Dedifferentiated amniotic fluid mesenchymal stem cell (primary cell): ENCODE measurements around the gene SLC17A5.
A peak's percentile ranks its signal among the peaks of the same experiment; 100 is the strongest.
"Not testable (repeated sequence)": the region's sequence is repeated elsewhere in the genome, so short reads cannot be mapped to it uniquely, and the experiment has no call there.

Source experiments
- DNase-seq: peaks from one replicate; pipeline ENCODE4 v3.0.0-alpha.2; 2016; ENCODE audit errors: extremely low spot score

SLC17A5 gene

GRCh38 chr6:73665686-73666319 lies 12.0 kb upstream of the SLC17A5 start:
- DNase-seq = no peak

- no peak for DNase-seq
These were observed 10.9 kb upstream of the SLC17A5 start for GRCh38 chr6:73664701-73665100.

- DNase-seq = no peak
These were observed 3.4 kb upstream of the SLC17A5 start for GRCh38 chr6:73657201-73657600.

- no peak for DNase-seq
These were observed 2.8 kb upstream of the SLC17A5 start for GRCh38 chr6:73656531-73657145.

DNA sequence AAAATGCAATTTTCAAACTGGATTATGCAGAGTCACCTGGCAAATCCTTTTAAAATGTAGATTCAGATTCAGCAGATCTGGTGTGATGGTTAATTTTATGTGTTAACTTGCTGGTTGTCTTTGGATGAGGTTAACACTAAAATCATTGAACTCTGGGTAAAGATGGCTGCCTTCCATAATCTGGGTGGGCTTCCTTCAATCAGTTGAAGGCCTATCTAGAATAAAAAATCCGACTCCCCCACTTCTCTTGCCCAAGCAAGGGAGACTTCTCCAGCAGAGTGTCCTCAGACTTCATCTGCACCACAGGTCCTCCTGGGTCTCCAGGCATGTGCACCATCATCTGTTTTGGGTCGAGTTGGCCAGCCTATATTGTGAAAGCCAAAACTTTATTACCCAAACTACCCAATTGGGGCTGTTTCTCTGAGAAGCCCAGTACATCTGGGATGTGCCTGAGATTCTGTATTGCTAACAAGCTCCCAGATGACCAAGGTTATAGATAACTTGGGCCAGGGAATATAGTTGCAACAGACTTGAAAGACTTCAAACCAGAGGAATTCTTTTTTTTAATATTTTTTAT lies 1.6 kb upstream of the SLC17A5 start:
- no peak for DNase-seq

- DNase-seq = peak; percentile 52
These were observed 888 bp downstream of the SLC17A5 start for GRCh38 chr6:73652637-73653570.

GRCh38 chr6:73649783-73650182 lies 4.0 kb downstream of the SLC17A5 start:
- DNase-seq = no peak

- no peak for DNase-seq
These were observed 5.6 kb downstream of the SLC17A5 start for GRCh38 chr6:73648166-73648565.

GRCh38 chr6:73644941-73645591 lies 8.7 kb downstream of the SLC17A5 start:
- DNase-seq = no peak

DNA sequence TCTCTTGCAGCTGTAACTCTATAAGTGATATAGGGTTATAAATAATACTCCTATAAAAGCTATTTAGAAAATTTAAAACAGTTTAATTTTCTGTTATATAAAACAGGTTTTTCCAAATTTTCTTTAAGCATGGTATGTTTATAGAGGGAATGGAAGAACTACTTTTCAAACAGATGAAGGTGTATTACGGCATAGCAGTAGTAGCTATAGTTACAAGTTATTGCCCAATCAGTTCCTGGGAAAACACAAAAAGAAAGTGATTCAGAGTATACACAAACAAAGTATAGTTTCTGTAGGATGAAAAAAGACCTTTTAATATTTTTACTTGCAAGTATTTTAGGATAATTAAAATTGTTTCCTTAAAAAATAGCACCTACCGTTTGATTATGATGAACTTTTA lies 9.8 kb downstream of the SLC17A5 start:
- DNase-seq = no peak

GRCh38 chr6:73642530-73642929 lies 11.3 kb downstream of the SLC17A5 start:
- no peak for DNase-seq

GRCh38 chr6:73640179-73640750 lies 13.5 kb downstream of the SLC17A5 start:
- DNase-seq = no peak

DNA sequence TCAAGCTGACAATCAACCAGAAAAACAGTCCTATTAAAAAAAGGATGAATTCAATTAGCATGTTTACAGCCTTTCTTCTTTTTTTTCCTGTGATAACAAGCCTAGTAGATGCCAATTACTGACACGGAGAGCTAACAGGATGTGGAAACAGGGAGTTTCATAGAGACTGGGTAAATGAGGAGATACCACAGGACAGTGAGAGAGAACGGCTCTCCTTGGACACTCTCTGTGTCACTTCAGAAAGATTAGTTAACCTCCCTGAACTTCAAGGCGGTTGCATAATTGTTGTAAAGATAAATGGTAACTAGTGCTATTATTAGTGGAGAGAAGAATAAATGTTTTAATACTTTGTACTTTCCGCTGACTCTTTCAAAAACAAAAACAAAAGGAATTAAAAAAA lies 14.8 kb downstream of the SLC17A5 start:
- no peak for DNase-seq

DNA sequence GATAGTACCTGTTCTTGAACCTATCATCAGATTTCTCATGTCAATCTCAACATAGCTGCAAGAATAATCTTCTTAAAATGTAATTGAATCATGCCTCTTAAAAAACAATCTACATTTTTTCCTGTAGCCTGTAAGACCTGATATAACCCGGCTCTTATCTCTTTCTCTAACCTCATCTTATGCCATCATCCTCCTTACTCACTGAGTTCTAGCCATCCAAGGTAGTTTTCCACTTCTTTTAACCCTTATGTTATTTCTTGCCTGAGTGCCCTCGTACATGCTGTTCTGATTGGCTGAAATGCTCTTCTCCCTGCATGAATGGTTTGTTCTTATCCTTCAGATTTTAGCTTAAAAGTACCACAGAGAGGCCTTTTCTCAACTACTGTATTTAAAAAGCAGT lies 16.4 kb downstream of the SLC17A5 start:
- DNase-seq = no peak

DNA sequence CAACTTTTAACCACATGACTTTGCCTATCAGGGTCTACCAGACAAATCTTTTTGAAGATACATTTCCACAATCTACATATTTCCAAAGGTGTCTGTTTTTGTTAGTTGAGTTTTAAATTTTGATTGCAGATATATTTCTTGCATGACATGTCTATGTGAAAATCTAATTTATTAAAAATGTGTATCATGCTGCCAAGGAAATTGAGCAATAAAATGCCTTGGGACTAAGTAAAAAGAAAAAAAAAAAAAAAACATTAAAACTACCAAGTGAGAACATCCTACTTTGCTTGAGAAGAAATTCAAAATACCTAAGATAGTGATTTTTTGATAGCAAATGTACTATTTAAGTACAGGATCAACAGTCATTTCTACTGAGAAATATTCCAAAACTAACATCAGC lies 17.7 kb downstream of the SLC17A5 start:
- DNase-seq = no peak

DNA sequence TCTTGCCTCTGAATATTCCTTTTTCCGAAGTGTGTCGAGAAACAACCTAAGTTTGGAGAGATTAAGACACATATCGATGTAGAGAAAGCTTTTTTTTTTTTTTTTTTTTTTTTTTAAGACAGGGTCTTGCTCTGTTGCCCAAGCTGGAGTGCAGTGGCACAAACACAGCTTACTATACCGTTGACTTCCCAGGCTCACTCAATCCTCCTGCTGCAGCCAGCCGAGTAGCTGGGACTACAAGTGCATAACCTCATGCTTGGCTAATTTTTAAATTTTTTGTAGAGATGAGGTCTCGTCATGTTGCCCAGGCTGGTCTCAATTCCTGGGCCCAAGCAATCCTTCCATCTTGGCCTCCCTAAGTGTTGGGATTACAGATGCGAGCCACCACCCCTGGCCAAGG lies 21.4 kb downstream of the SLC17A5 start:
- DNase-seq = no peak

DNA sequence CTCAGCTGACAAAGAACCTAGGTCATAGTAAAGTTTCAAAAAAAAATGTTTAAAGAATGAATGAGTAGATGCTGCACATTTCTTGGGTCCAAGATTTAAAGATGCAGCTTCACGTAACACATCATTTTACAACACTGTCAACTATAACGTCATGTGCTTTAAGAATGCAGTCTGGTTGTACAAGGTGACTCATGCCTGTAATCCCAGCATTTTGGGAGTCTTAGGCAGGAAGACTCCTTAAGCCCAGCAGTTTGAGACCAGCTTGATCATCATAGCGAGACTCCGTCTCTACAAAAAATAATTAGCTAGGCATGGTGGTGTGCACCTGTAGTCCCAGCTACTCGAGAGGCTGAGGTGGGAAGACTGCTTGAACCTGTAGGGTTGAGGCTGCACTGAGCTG lies 21.9 kb downstream of the SLC17A5 start:
- DNase-seq = no peak

GRCh38 chr6:73630401-73630800 lies 23.4 kb downstream of the SLC17A5 start:
- no peak for DNase-seq

- no peak for DNase-seq
These were observed 28.9 kb downstream of the SLC17A5 start for GRCh38 chr6:73624896-73625295.

GRCh38 chr6:73623480-73623879 lies 30.3 kb downstream of the SLC17A5 start:
- DNase-seq = not testable (repeated sequence)

DNA sequence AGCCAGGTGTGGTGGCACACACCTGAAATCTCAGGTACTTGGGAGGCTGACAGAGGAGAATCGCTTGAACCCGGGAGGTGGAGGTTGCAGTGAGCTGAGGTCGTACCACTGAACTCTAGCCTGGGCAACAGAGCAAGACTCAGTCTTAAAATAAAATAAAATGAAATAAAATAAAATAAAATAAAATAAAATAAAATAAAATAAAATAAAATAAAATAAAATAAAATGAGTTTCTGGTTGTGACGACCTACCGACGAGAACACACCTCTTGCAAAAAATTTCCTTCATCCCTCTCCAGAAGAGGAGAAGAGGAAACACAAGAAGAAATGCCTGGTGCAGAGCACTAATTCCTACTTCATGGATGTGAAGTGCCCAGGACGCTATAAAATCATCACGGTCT lies 35.7 kb downstream of the SLC17A5 start:
- DNase-seq = not testable (repeated sequence)

DNA sequence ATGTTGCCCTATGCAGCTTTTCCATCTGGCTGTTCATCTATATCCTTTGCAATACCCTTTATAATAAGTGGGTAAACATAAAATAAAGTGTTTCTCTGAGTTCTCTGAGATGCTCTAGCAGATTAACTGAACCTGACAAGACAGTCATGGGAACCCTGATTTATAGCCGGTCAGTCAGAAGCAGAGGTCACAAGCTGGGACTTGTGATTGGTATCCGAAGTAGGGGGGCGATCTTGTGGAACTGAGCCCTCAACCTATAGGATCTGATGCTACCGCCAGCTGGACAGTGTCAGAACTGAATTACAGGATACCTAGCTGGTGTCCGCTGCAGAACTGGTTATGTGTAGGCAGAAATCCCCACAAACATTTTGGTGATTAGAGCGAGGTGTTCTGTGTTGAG lies 39.0 kb downstream of the SLC17A5 start:
- no peak for DNase-seq
